A549 (cell line): Measurements from ENCODE around the gene NRXN2.

ENCODE experiments used
- CBX2 ChIP-seq: fragments of 200-600 bp; sonication (generic); IDR thresholded peaks from 2 replicates; pipeline ENCODE4 v1.6.1; 2016; ENCODE audit warnings: low read depth, mild to moderate bottlenecking, borderline replicate concordance
- JUNB ChIP-seq: fragments of >200 bp; sonication (Bioruptor Twin); formaldehyde crosslinking; IDR thresholded peaks from 2 replicates; pipeline ENCODE4 v1.6.1; 2016
- MAFK ChIP-seq: fragments of 450-650 bp; IDR thresholded peaks from 2 replicates; pipeline ENCODE4 v1.6.1; 2014; ENCODE audit not compliant: partially characterized antibody
- POLR2A ChIP-seq: IDR thresholded peaks from 2 replicates; pipeline ENCODE4 v1.6.1; 2012; ENCODE audit warnings: mild to moderate bottlenecking, low read length
- SMC3 ChIP-seq: fragments of >200 bp; sonication (Bioruptor Twin); formaldehyde crosslinking; IDR thresholded peaks from 3 replicates; pipeline ENCODE4 v1.6.1; 2018; ENCODE audit warnings: inconsistent platforms
- ZFP36 ChIP-seq: fragments of 450-650 bp; IDR thresholded peaks from 2 replicates; pipeline ENCODE4 v1.6.1; 2014; ENCODE audit warnings: borderline replicate concordance; ENCODE audit not compliant: partially characterized antibody
- TF ChIP-seq, protein P1 (sequence below): fragments of >200 bp; sonication (Bioruptor Twin); formaldehyde crosslinking; IDR thresholded peaks from 3 replicates; pipeline ENCODE4 v1.5.1; 2016
- TF ChIP-seq, protein P2 (sequence below): IDR thresholded peaks from 2 replicates; pipeline ENCODE4 v1.6.1; 2012

DNA sequence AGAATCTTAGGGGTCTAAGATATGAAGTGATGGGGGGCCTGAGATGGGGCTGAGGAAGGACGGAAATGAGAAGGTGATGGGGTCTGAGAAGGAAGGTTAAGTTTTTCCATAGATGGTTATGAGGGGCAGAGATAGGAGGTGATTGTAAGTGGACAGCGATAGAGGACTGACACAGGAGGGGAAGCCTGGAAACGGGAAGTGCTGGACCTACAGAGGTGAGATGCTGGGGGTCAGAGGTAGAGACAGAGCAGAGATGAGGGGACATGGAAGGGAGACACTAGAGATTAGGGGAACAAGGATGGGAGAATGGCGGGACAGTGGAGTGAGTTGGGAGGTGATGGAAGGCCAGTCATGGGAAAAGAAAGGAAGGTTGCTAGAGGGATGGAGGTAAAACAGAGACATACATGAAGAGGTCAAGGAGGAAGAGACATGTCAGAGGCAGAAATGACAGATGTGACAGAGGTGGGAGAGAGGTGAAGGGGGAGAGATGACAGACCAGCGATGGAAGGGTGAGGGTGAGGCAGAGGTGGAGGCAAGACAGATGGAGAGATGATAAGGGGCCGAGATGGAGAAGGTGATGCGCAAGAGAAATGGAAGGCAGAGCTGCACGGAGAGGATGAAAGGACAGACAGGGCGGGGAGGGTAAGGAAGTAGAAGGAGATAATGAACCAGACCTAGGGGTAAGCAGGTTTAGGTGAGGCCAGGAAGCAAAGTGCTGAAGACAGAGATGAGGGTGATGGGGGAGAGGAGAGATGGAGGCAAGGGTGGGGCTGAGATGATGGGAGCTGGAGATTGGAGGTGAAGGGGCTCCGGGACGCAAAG is 81.2 kb downstream of the NRXN2 start:
- TF ChIP-seq, protein P1, sequence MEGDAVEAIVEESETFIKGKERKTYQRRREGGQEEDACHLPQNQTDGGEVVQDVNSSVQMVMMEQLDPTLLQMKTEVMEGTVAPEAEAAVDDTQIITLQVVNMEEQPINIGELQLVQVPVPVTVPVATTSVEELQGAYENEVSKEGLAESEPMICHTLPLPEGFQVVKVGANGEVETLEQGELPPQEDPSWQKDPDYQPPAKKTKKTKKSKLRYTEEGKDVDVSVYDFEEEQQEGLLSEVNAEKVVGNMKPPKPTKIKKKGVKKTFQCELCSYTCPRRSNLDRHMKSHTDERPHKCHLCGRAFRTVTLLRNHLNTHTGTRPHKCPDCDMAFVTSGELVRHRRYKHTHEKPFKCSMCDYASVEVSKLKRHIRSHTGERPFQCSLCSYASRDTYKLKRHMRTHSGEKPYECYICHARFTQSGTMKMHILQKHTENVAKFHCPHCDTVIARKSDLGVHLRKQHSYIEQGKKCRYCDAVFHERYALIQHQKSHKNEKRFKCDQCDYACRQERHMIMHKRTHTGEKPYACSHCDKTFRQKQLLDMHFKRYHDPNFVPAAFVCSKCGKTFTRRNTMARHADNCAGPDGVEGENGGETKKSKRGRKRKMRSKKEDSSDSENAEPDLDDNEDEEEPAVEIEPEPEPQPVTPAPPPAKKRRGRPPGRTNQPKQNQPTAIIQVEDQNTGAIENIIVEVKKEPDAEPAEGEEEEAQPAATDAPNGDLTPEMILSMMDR, result no peak
- TF ChIP-seq, protein P2, sequence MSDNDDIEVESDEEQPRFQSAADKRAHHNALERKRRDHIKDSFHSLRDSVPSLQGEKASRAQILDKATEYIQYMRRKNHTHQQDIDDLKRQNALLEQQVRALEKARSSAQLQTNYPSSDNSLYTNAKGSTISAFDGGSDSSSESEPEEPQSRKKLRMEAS, result no peak
- TF ChIP-seq ZFP36, result no peak
- TF ChIP-seq MAFK, result no peak
- no peak for TF ChIP-seq CBX2
- TF ChIP-seq JUNB, result no peak
- TF ChIP-seq POLR2A, result no peak
- no peak for TF ChIP-seq SMC3
